H1 (cell line): ENCODE measurements around the gene SLX9. TPM values are rescaled to one million over a fixed set of nuclear protein-coding genes. Genes with fewer than 3 reads are reported as not detected.

Experiments used
- CHD1 ChIP-seq: IDR thresholded peaks from 2 replicates; pipeline ENCODE4 v1.6.1; 2012; ENCODE audit warnings: low read depth, low read length, improper control_type of control experiment
- KDM5A ChIP-seq: fragments of 200-600 bp; IDR thresholded peaks from 2 replicates; pipeline ENCODE4 v1.7.1; 2012; ENCODE audit warnings: mild to moderate bottlenecking, low read length, inconsistent platforms, mixed read lengths
- RBBP5 ChIP-seq: IDR thresholded peaks from 2 replicates; pipeline ENCODE4 v1.7.1; 2012; ENCODE audit warnings: low read depth, mild to moderate bottlenecking, inconsistent platforms, low read length, moderate library complexity, borderline replicate concordance
- RXRA ChIP-seq: IDR thresholded peaks from 2 replicates; pipeline ENCODE4 v1.6.1; 2011; ENCODE audit warnings: low read depth, mild to moderate bottlenecking, low read length, moderate library complexity; ENCODE audit not compliant: insufficient read depth
- SIRT6 ChIP-seq: IDR thresholded peaks from one replicate; pipeline ENCODE4 v1.7.1; 2012; ENCODE audit warnings: low read length, inconsistent platforms
- TAF1 ChIP-seq: IDR thresholded peaks from 2 replicates; pipeline ENCODE4 v1.6.1; 2011; ENCODE audit warnings: mild to moderate bottlenecking, low read depth, low read length
- TEAD4 ChIP-seq: IDR thresholded peaks from 2 replicates; pipeline ENCODE4 v1.6.1; 2012; ENCODE audit warnings: low read depth, low read length, inconsistent platforms, mixed read lengths
- polyA plus RNA-seq, 7 experiments: library from polyadenylated mRNA; depleted of rRNA in 3 of 7; stranded (reverse) in 5 of 7; unstranded in 2 of 7; fragments of >200 nt in 5 of 7; fragments of 200-250 nt in 2 of 7; gene quantifications; 1 replicate in 5 of 7; 2 replicates in 1 of 7; 4 replicates in 1 of 7; pipeline versions ENCODE4 v1.2.1 to v1.2.3, GENCODE V29; 2011 to 2013; ENCODE audit warnings: missing spikeins in 2 of 7, mixed read lengths in 2 of 7
- total RNA-seq: library from RNA; stranded (reverse); fragmentation: NEBNext Ultra II Directional; extraction: Animal tissue kit (Norgen Biotek cat#: 25700); gene quantifications from 2 replicates; pipeline ENCODE4 v1.2.1, GENCODE V29; 2021

Gene SLX9
- total and polyA plus RNA-seq, 2 of the 8 experiments (the other 6 are each of a cell fraction or from before 2014, with no cell fraction given) = 17.7 to 57.3 TPM

DNA sequence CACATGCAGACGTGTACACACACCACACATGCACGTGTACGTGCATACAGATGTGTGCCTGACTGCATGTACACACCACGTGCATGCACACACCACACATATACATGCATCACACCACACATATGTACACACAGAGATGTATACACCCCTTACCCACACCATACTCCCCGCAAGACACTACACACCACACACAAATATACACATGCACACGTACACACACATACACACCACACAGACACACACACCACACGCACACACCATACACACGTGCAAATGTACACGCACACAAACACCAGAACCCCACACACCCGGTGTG, 28.8 kb upstream of the SLX9 start (continued):
- TF ChIP-seq RBBP5 (no peak), SIRT6 (no peak), TEAD4 (no peak), CHD1 (no peak), KDM5A (no peak), RXRA (no peak), TAF1 (no peak)
